ENCODE data around the gene ENSA.

The ENSA gene

GRCh38 chr1:150621497-150622302 is 7.7 kb downstream of the ENSA start:
- 93% methylated on average over 5 of the region's 8 CpGs for WGBS
- peaks cover 92% of the 10 kb centered on the region for H3K36me3 ChIP-seq (ENCODE audit: insufficient read depth, low read length)
- no peaks in the 10 kb centered on the region for H3K9me3 ChIP-seq (ENCODE audit: insufficient read depth, low read depth, low read length)
- no peaks in the 10 kb centered on the region for H3K27me3 ChIP-seq (ENCODE audit: insufficient read depth, low read length)
- H3K4me3 ChIP-seq (ENCODE audit: low read length): no peak overlapping the region
- H3K9ac ChIP-seq (ENCODE audit: low read depth, low read length): no peak overlapping the region
- H3K27ac ChIP-seq (ENCODE audit: low read depth, low read length): peak overlapping the region; percentile 10; the same call in 1 of the 2 replicates
- H3K4me1 ChIP-seq (ENCODE audit: insufficient read depth, low read length): no peaks in the 10 kb centered on the region; the same call in none of the 2 replicates

GRCh38 chr1:150620919-150621318 is 8.5 kb downstream of the ENSA start:
- peaks cover 90% of the 10 kb centered on the region for H3K36me3 ChIP-seq (ENCODE audit: insufficient read depth, low read length)
- 100% methylated on average over 2 of the region's 2 CpGs for WGBS
- H3K4me1 ChIP-seq (ENCODE audit: insufficient read depth, low read length): no peaks in the 10 kb centered on the region; the same call in none of the 2 replicates
- no peaks in the 10 kb centered on the region for H3K27me3 ChIP-seq (ENCODE audit: insufficient read depth, low read length)
- H3K4me3 ChIP-seq (ENCODE audit: low read length): no peak overlapping the region
- H3K9ac ChIP-seq (ENCODE audit: low read depth, low read length): no peak overlapping the region
- H3K9me3 ChIP-seq (ENCODE audit: insufficient read depth, low read depth, low read length): no peaks in the 10 kb centered on the region
- no peak overlapping the region for H3K27ac ChIP-seq (ENCODE audit: low read depth, low read length)

- H3K36me3 ChIP-seq (ENCODE audit: insufficient read depth, low read length): peaks cover 90% of the 10 kb centered on the region
- WGBS: 91% methylated on average over 4 of the region's 4 CpGs
- no peaks in the 10 kb centered on the region for H3K27me3 ChIP-seq (ENCODE audit: insufficient read depth, low read length)
- H3K4me3 ChIP-seq (ENCODE audit: low read length): no peak overlapping the region
- no peak overlapping the region for H3K27ac ChIP-seq (ENCODE audit: low read depth, low read length)
- H3K9me3 ChIP-seq (ENCODE audit: insufficient read depth, low read depth, low read length): no peaks in the 10 kb centered on the region
- H3K4me1 ChIP-seq (ENCODE audit: insufficient read depth, low read length): no peaks in the 10 kb centered on the region; the same call in none of the 2 replicates
- no peak overlapping the region for H3K9ac ChIP-seq (ENCODE audit: low read depth, low read length)
These were observed 9.6 kb downstream of the ENSA start for GRCh38 chr1:150619576-150620509.

GRCh38 chr1:150615346-150616201 is 13.8 kb downstream of the ENSA start:
- Histone ChIP-seq H3K4me3 (ENCODE audit: low read length) (no peak overlapping the region), H3K9me3 (ENCODE audit: insufficient read depth, low read depth, low read length) (no peaks in the 10 kb centered on the region), H3K27ac (ENCODE audit: low read depth, low read length) (peak overlapping the region; percentile 36; the same call in 1 of the 2 replicates), H3K27me3 (ENCODE audit: insufficient read depth, low read length) (no peaks in the 10 kb centered on the region), H3K9ac (ENCODE audit: low read depth, low read length) (no peak overlapping the region), H3K4me1 (ENCODE audit: insufficient read depth, low read length) (peaks cover 8% of the 10 kb centered on the region; the same call in 1 of the 2 replicates), H3K36me3 (ENCODE audit: insufficient read depth, low read length) (peaks cover 83% of the 10 kb centered on the region)
- 94% methylated on average over 12 of the region's 12 CpGs for WGBS

GRCh38 chr1:150613061-150613920 is 16.1 kb downstream of the ENSA start:
- H3K27me3 ChIP-seq (ENCODE audit: insufficient read depth, low read length): no peaks in the 10 kb centered on the region
- 95% methylated on average over 11 of the region's 12 CpGs for WGBS
- H3K4me3 ChIP-seq (ENCODE audit: low read length): no peak overlapping the region
- H3K36me3 ChIP-seq (ENCODE audit: insufficient read depth, low read length): peaks cover 65% of the 10 kb centered on the region
- H3K9me3 ChIP-seq (ENCODE audit: insufficient read depth, low read depth, low read length): no peaks in the 10 kb centered on the region
- peaks cover 20% of the 10 kb centered on the region; the same call in 1 of the 2 replicates for H3K4me1 ChIP-seq (ENCODE audit: insufficient read depth, low read length)
- H3K9ac ChIP-seq (ENCODE audit: low read depth, low read length): no peak overlapping the region
- no peak overlapping the region for H3K27ac ChIP-seq (ENCODE audit: low read depth, low read length)

GRCh38 chr1:150612014-150612345 is 17.4 kb downstream of the ENSA start:
- Histone ChIP-seq H3K9me3 (ENCODE audit: insufficient read depth, low read depth, low read length) (no peaks in the 10 kb centered on the region), H3K4me3 (ENCODE audit: low read length) (no peak overlapping the region), H3K9ac (ENCODE audit: low read depth, low read length) (no peak overlapping the region), H3K36me3 (ENCODE audit: insufficient read depth, low read length) (peaks cover 53% of the 10 kb centered on the region), H3K4me1 (ENCODE audit: insufficient read depth, low read length) (peaks cover 20% of the 10 kb centered on the region; the same call in 1 of the 2 replicates), H3K27ac (ENCODE audit: low read depth, low read length) (peak overlapping the region; percentile 68; the same call in 1 of the 2 replicates), H3K27me3 (ENCODE audit: insufficient read depth, low read length) (no peaks in the 10 kb centered on the region)
- WGBS: 93% methylated on average over 3 of the region's 3 CpGs

GRCh38 chr1:150610576-150610975 is 18.8 kb downstream of the ENSA start:
- Histone ChIP-seq H3K27me3 (ENCODE audit: insufficient read depth, low read length) (no peaks in the 10 kb centered on the region), H3K4me1 (ENCODE audit: insufficient read depth, low read length) (peaks cover 20% of the 10 kb centered on the region; the same call in 1 of the 2 replicates), H3K36me3 (ENCODE audit: insufficient read depth, low read length) (peaks cover 41% of the 10 kb centered on the region), H3K9ac (ENCODE audit: low read depth, low read length) (no peak overlapping the region), H3K9me3 (ENCODE audit: insufficient read depth, low read depth, low read length) (no peaks in the 10 kb centered on the region), H3K4me3 (ENCODE audit: low read length) (no peak overlapping the region), H3K27ac (ENCODE audit: low read depth, low read length) (no peak overlapping the region)
- WGBS: 96% methylated on average over 2 of the region's 4 CpGs

GRCh38 chr1:150609732-150610131 is 19.7 kb downstream of the ENSA start:
- no peaks in the 10 kb centered on the region for H3K27me3 ChIP-seq (ENCODE audit: insufficient read depth, low read length)
- H3K9me3 ChIP-seq (ENCODE audit: insufficient read depth, low read depth, low read length): no peaks in the 10 kb centered on the region
- peaks cover 23% of the 10 kb centered on the region for H3K4me1 ChIP-seq (ENCODE audit: insufficient read depth, low read length)
- no peak overlapping the region for H3K4me3 ChIP-seq (ENCODE audit: low read length)
- 73% methylated on average over 2 of the region's 2 CpGs for WGBS
- H3K9ac ChIP-seq (ENCODE audit: low read depth, low read length): peak overlapping the region; percentile 22; the same call in 1 of the 2 replicates
- peak overlapping the region; percentile 89 for H3K27ac ChIP-seq (ENCODE audit: low read depth, low read length)
- H3K36me3 ChIP-seq (ENCODE audit: insufficient read depth, low read length): peaks cover 33% of the 10 kb centered on the region

- peaks cover 28% of the 10 kb centered on the region for H3K4me1 ChIP-seq (ENCODE audit: insufficient read depth, low read length)
- H3K4me3 ChIP-seq (ENCODE audit: low read length): no peak overlapping the region
- H3K27ac ChIP-seq (ENCODE audit: low read depth, low read length): 0 out of 2 replicates have a peak overlapping the region, but pooled peaks have one; percentile 51
- H3K36me3 ChIP-seq (ENCODE audit: insufficient read depth, low read length): peaks cover 10% of the 10 kb centered on the region
- WGBS: 97% methylated on average over 7 of the region's 7 CpGs
- no peaks in the 10 kb centered on the region for H3K27me3 ChIP-seq (ENCODE audit: insufficient read depth, low read length)
- no peak overlapping the region for H3K9ac ChIP-seq (ENCODE audit: low read depth, low read length)
- H3K9me3 ChIP-seq (ENCODE audit: insufficient read depth, low read depth, low read length): no peaks in the 10 kb centered on the region
These were observed 22.8 kb downstream of the ENSA start for GRCh38 chr1:150606463-150607142.
